NB4 (cell line): ENCODE data around the gene IL20RB.
A peak's percentile ranks its signal among the peaks of the same experiment; 100 is the strongest.

Experiments used
- DNase-seq: peaks from one replicate; pipeline ENCODE4 v3.0.0; 2010; ENCODE audit warnings: low read depth
- H3K4me3 ChIP-seq: one replicate; pipeline ENCODE4 v1.5.1; 2011; ENCODE audit warnings: mild to moderate bottlenecking, low read depth, low read length, moderate library complexity
- CTCF ChIP-seq: IDR thresholded peaks from one replicate; pipeline ENCODE4 v1.5.1; 2012; ENCODE audit warnings: low read depth, low read length
- MAX ChIP-seq: IDR thresholded peaks from 2 replicates; pipeline ENCODE4 v1.6.1; 2011; ENCODE audit warnings: low read depth, low read length
- MYC ChIP-seq: IDR thresholded peaks from 2 replicates; pipeline ENCODE4 v1.6.1; 2011; ENCODE audit warnings: low read depth, low read length
- POLR2A ChIP-seq: IDR thresholded peaks from 2 replicates; pipeline ENCODE4 v1.6.1; 2011; ENCODE audit warnings: mild to moderate bottlenecking; ENCODE audit not compliant: insufficient read length; ENCODE audit errors: extremely low read depth

Gene IL20RB

DNA sequence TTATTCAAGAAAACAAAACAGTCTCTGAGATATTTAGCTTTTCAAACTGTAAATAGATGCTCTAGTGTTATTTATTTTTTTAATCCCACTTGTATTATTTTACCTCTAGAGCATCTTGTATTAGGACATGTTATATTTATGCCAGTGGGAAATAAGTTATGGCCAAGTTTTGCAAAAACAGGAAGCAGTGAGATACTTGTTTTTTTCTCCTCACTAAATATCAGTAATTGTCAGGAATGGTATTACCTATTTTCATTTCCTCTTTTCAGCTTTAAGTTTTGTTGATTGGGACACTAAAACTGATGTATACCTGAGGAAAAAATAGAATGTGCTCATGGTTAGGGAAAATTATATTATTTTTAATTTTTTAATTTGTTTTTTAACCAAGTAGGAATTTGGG lies 8.6 kb upstream of the IL20RB start:
- TF ChIP-seq MYC (no peak), POLR2A (no peak), CTCF (no peak), MAX (no peak)
- H3K4me3 ChIP-seq, result no peak overlapping the region
- DNase-seq, result no peak

- TF ChIP-seq POLR2A, result no peak
- TF ChIP-seq MAX, result no peak
- TF ChIP-seq MYC, result no peak
- no peak for TF ChIP-seq CTCF
- no peak overlapping the region for H3K4me3 ChIP-seq
- DNase-seq, result no peak
Observed at GRCh38 chr3:136949708-136950107, 8.1 kb upstream of the IL20RB start.

DNA sequence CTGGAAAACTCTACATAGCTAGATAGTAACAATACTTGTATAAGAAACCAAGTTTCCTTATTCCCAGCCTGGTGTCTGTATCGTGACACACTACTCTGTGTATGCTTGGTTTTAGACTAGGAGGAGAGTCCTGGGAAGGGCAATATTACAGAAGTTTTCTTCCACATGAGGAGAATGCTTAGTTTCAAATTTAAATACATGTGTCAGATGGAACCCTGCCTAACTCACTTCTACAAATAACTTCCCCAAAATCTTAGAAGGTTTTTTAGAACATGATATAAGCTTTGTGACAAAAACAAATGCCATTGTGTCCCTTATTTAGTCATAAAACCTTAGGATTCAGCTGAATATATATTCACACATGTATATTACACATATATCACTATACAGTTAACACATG lies 7.2 kb upstream of the IL20RB start:
- TF ChIP-seq CTCF (no peak), MAX (no peak), MYC (no peak), POLR2A (no peak)
- H3K4me3 ChIP-seq, result no peak overlapping the region
- no peak for DNase-seq

GRCh38 chr3:136952292-136952691 lies 5.5 kb upstream of the IL20RB start:
- no peak for DNase-seq
- no peak overlapping the region for H3K4me3 ChIP-seq
- TF ChIP-seq POLR2A (no peak), MYC (no peak), CTCF (no peak), MAX (no peak)

DNA sequence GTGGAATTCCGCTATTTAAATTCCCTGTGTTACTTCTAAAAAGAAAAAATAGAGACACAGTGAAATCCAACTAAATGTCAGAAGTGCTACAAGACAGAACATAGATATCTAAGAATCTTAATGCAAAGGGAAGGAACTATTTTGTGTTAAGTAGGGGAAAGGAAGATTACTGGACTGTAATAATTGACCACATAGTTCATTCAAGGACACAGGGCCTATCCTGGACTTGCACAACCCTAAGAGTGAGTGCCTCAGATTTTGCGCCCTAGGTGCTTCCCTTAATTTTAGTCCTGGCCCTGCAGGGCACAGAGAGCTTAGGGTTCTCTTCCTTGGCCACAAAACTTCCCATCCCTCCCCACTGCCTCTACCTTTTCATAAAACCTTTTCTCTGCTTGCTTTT lies 3.5 kb upstream of the IL20RB start:
- H3K4me3 ChIP-seq, result no peak overlapping the region
- no peak for TF ChIP-seq MYC
- no peak for TF ChIP-seq MAX
- no peak for TF ChIP-seq POLR2A
- TF ChIP-seq CTCF, result no peak
- peak; percentile 11 for DNase-seq
